ENCODE results near the gene MAPK8IP3. TPM values are rescaled to one million over a fixed set of nuclear protein-coding genes. Genes with fewer than 3 reads are reported as not detected.
A peak's percentile ranks its signal among the peaks of the same experiment; 100 is the strongest.
"Not testable (repeated sequence)": the region's sequence is repeated elsewhere in the genome, so short reads cannot be mapped to it uniquely, and the experiment has no call there.

Gene MAPK8IP3
- total RNA-seq, 2 donors from 2014 or later: 109 to 111 TPM

- TF ChIP-seq CTCF (IDR thresholded peaks at IDR 0.05): no peak
- no peak overlapping the region for H3K4me3 ChIP-seq
- no peak overlapping the region for H3K27ac ChIP-seq
- H3K36me3 ChIP-seq: peaks cover 13% of the 10 kb centered on the region
- H3K9me3 ChIP-seq: no peaks in the 10 kb centered on the region
- H3K27me3 ChIP-seq (replicated peaks; ENCODE audit: insufficient read depth): no peaks in the 10 kb centered on the region
- ATAC-seq (ENCODE audit: insufficient number of reproducible peaks, low FRiP score, low read depth): no peak
- peaks cover 0 to 11% of the 10 kb centered on the region in 2 donors for H3K4me1 ChIP-seq (ENCODE audit: control insufficient read depth in 1 of 2, low read depth in 2 of 2)
- DNase-seq (ENCODE audit: low spot score): no peak
These were observed 9.1 kb upstream of the MAPK8IP3 start for GRCh38 chr16:1696863-1697262.

GRCh38 chr16:1698680-1699079 is 7.3 kb upstream of the MAPK8IP3 start:
- H3K4me3 ChIP-seq: no peak overlapping the region
- TF ChIP-seq CTCF (IDR thresholded peaks at IDR 0.05): no peak
- no peaks in the 10 kb centered on the region for H3K27me3 ChIP-seq (replicated peaks; ENCODE audit: insufficient read depth)
- no peak for ATAC-seq (ENCODE audit: insufficient number of reproducible peaks, low FRiP score, low read depth)
- H3K36me3 ChIP-seq: peaks cover 13% of the 10 kb centered on the region
- H3K9me3 ChIP-seq: no peaks in the 10 kb centered on the region
- no peak for DNase-seq (ENCODE audit: low spot score)
- H3K4me1 ChIP-seq (ENCODE audit: control insufficient read depth in 1 of 2, low read depth in 2 of 2): peaks cover 0 to 5% of the 10 kb centered on the region in 2 donors
- H3K27ac ChIP-seq: no peak overlapping the region

- peaks cover 13% of the 10 kb centered on the region for H3K36me3 ChIP-seq
- ATAC-seq (ENCODE audit: insufficient number of reproducible peaks, low FRiP score, low read depth) (no peak), DNase-seq (ENCODE audit: low spot score) (no peak)
- no peaks in the 10 kb centered on the region for H3K9me3 ChIP-seq
- H3K27ac ChIP-seq: peak overlapping the region in 1 of 2 donors; percentile 20
- peaks cover 0 to 14% of the 10 kb centered on the region in 2 donors for H3K4me1 ChIP-seq (ENCODE audit: control insufficient read depth in 1 of 2, low read depth in 2 of 2)
- TF ChIP-seq CTCF (IDR thresholded peaks at IDR 0.05): no peak
- H3K27me3 ChIP-seq (replicated peaks; ENCODE audit: insufficient read depth): no peaks in the 10 kb centered on the region
- H3K4me3 ChIP-seq: no peak overlapping the region
These were observed 5.7 kb upstream of the MAPK8IP3 start for GRCh38 chr16:1700246-1700645.

GRCh38 chr16:1701216-1701878 is 4.6 kb upstream of the MAPK8IP3 start:
- TF ChIP-seq CTCF (IDR thresholded peaks at IDR 0.05): no peak
- peaks cover 13% of the 10 kb centered on the region for H3K36me3 ChIP-seq
- DNase-seq (ENCODE audit: low spot score): no peak
- H3K4me1 ChIP-seq (ENCODE audit: control insufficient read depth in 1 of 2, low read depth in 2 of 2): peaks cover 0 to 15% of the 10 kb centered on the region in 2 donors
- no peaks in the 10 kb centered on the region for H3K27me3 ChIP-seq (replicated peaks; ENCODE audit: insufficient read depth)
- no peaks in the 10 kb centered on the region for H3K9me3 ChIP-seq
- H3K4me3 ChIP-seq: no peak overlapping the region
- no peak for ATAC-seq (ENCODE audit: insufficient number of reproducible peaks, low FRiP score, low read depth)
- H3K27ac ChIP-seq: peak overlapping the region in 1 of 2 donors; percentile 15

- not testable (repeated sequence) for H3K36me3 ChIP-seq; DNase-seq (ENCODE audit: low spot score); H3K27me3 ChIP-seq (replicated peaks; ENCODE audit: insufficient read depth); H3K9me3 ChIP-seq
- H3K4me1 ChIP-seq (ENCODE audit: control insufficient read depth in 1 of 2, low read depth in 2 of 2): peaks cover 10 to 36% of the 10 kb centered on the region in 2 donors
- H3K27ac ChIP-seq: peak overlapping the region; percentile 95 to 96
- H3K4me3 ChIP-seq: peak overlapping the region; percentile 81
- peak; percentile 21 for ATAC-seq (ENCODE audit: insufficient number of reproducible peaks, low FRiP score, low read depth)
These were observed 689 bp upstream of the MAPK8IP3 start for GRCh38 chr16:1705324-1705687.
